Uterus (tissue), 2 donors: Measurements from ENCODE around the gene COL13A1.

Experiments used
- POLR2A ChIP-seq, 2 donors: fragments of 450-650 bp; IDR thresholded peaks; one replicate each; pipeline ENCODE4 v1.6.1; 2016; ENCODE audit warnings: antibody characterized with exemption in 2 of 2, mild to moderate bottlenecking in 1 of 2, moderate library complexity in 1 of 2
- TF ChIP-seq, protein P1 (sequence below), 4 experiments: fragments of 200-600 bp in 2 of 4; fragments of 450-650 bp in 2 of 4; sonication (generic) in 2 of 4; IDR thresholded peaks; one replicate each; pipeline ENCODE4 v1.5.1; 2016 to 2019; ENCODE audit warnings: antibody characterized with exemption in 4 of 4, mild to moderate bottlenecking in 2 of 4, moderate library complexity in 1 of 4

- TF ChIP-seq, protein P1, sequence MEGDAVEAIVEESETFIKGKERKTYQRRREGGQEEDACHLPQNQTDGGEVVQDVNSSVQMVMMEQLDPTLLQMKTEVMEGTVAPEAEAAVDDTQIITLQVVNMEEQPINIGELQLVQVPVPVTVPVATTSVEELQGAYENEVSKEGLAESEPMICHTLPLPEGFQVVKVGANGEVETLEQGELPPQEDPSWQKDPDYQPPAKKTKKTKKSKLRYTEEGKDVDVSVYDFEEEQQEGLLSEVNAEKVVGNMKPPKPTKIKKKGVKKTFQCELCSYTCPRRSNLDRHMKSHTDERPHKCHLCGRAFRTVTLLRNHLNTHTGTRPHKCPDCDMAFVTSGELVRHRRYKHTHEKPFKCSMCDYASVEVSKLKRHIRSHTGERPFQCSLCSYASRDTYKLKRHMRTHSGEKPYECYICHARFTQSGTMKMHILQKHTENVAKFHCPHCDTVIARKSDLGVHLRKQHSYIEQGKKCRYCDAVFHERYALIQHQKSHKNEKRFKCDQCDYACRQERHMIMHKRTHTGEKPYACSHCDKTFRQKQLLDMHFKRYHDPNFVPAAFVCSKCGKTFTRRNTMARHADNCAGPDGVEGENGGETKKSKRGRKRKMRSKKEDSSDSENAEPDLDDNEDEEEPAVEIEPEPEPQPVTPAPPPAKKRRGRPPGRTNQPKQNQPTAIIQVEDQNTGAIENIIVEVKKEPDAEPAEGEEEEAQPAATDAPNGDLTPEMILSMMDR (IDR thresholded peaks at IDR 0.05), result no peak
- TF ChIP-seq POLR2A (IDR thresholded peaks at IDR 0.05), result no peak
These were observed 158.2 kb downstream of the COL13A1 start for GRCh38 chr10:69959911-69960310.
